ENCODE measurements around the gene ELOA. TPM values are rescaled to one million over a fixed set of nuclear protein-coding genes. Genes with fewer than 3 reads are reported as not detected.

ELOA gene
- total RNA-seq, 4 donors from 2014 or later = 26.3 to 43.7 (median 31.2) TPM

- Histone ChIP-seq H3K27ac (no peak overlapping the region), H3K27me3 (no peaks in the 10 kb centered on the region), H3K36me3 (peaks cover 0 to 71% (median 1%) of the 10 kb centered on the region in 3 donors), H3K4me1 (no peaks in the 10 kb centered on the region), H3K9me3 (no peaks in the 10 kb centered on the region), H3K4me3 (no peak overlapping the region)
- DNase-seq = no peak
- TF ChIP-seq POLR2A (IDR thresholded peaks at IDR 0.05) = no peak
- TF ChIP-seq, protein P1, sequence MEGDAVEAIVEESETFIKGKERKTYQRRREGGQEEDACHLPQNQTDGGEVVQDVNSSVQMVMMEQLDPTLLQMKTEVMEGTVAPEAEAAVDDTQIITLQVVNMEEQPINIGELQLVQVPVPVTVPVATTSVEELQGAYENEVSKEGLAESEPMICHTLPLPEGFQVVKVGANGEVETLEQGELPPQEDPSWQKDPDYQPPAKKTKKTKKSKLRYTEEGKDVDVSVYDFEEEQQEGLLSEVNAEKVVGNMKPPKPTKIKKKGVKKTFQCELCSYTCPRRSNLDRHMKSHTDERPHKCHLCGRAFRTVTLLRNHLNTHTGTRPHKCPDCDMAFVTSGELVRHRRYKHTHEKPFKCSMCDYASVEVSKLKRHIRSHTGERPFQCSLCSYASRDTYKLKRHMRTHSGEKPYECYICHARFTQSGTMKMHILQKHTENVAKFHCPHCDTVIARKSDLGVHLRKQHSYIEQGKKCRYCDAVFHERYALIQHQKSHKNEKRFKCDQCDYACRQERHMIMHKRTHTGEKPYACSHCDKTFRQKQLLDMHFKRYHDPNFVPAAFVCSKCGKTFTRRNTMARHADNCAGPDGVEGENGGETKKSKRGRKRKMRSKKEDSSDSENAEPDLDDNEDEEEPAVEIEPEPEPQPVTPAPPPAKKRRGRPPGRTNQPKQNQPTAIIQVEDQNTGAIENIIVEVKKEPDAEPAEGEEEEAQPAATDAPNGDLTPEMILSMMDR (IDR thresholded peaks at IDR 0.05) = no peak
Measured at GRCh38 chr1:23751815-23752200, 8.5 kb downstream of the ELOA start.

DNA sequence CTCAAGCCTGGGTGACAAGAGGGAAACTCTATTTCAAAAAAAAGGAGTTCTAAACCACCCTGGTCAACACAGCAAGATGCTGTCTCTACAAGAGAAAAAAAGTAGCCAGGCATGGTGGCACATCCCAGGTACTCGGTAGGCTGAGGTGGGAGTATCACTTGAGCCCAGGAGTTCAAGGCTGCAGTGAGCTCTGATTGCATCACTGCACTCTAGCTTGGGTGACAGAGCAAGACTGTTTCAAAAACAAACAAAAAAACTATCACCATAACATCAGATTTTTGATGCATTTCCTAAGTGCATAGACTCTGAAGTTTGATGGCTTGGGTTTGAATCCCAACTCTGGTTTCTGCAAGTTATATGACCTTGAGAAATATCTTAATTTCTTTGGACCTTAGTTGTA is 9.6 kb downstream of the ELOA start:
- H3K4me3 ChIP-seq = no peak overlapping the region
- no peaks in the 10 kb centered on the region for H3K9me3 ChIP-seq
- H3K4me1 ChIP-seq = no peaks in the 10 kb centered on the region
- H3K27me3 ChIP-seq = no peaks in the 10 kb centered on the region
- no peak for DNase-seq
- peaks cover 0 to 81% (median 2%) of the 10 kb centered on the region in 3 donors for H3K36me3 ChIP-seq
- no peak overlapping the region for H3K27ac ChIP-seq
- TF ChIP-seq POLR2A (IDR thresholded peaks at IDR 0.05) = no peak
- TF ChIP-seq, protein P1 (IDR thresholded peaks at IDR 0.05) = no peak

GRCh38 chr1:23756676-23757075 is 13.4 kb downstream of the ELOA start:
- Histone ChIP-seq H3K4me1 (no peaks in the 10 kb centered on the region), H3K4me3 (no peak overlapping the region), H3K36me3 (peaks cover 0 to 98% (median 2%) of the 10 kb centered on the region in 3 donors), H3K9me3 (no peaks in the 10 kb centered on the region), H3K27me3 (no peaks in the 10 kb centered on the region), H3K27ac (no peak overlapping the region)
- TF ChIP-seq POLR2A (IDR thresholded peaks at IDR 0.05) = no peak
- TF ChIP-seq, protein P1 (IDR thresholded peaks at IDR 0.05) = no peak
- peak in 1 of 3 donors; percentile 52 for DNase-seq

GRCh38 chr1:23757812-23758211 is 14.5 kb downstream of the ELOA start:
- H3K4me3 ChIP-seq = no peak overlapping the region
- peak in 1 of 3 donors; percentile 27 for DNase-seq
- H3K27ac ChIP-seq = no peak overlapping the region
- no peaks in the 10 kb centered on the region for H3K4me1 ChIP-seq
- H3K36me3 ChIP-seq = peaks cover 0 to 98% (median 2%) of the 10 kb centered on the region in 3 donors
- no peaks in the 10 kb centered on the region for H3K9me3 ChIP-seq
- TF ChIP-seq, protein P1 (IDR thresholded peaks at IDR 0.05) = no peak
- no peak for TF ChIP-seq POLR2A (IDR thresholded peaks at IDR 0.05)
- no peaks in the 10 kb centered on the region for H3K27me3 ChIP-seq

DNA sequence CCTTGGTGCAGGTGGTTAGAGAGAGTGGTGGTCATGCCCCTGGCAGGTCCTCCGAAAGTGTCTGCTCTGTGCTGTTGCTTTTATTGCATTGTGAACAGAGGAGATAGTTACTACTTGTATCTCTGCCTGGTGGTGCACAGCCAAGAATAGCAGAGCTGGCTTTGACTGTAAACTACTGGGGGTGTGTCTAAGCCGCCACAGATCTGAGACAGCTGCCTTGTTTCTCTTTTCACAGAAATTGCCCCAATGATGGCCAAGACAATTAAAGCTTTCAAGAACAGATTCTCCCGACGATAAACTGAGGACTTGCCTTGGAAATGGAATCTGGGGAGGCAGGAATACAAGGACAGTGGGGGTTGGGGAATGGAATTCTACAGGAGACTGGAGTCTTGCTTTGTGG is 16.0 kb downstream of the ELOA start:
- no peaks in the 10 kb centered on the region for H3K9me3 ChIP-seq
- no peak overlapping the region for H3K4me3 ChIP-seq
- H3K27ac ChIP-seq = no peak overlapping the region
- no peak for DNase-seq
- H3K36me3 ChIP-seq = peaks cover 0 to 91% (median 2%) of the 10 kb centered on the region in 3 donors
- TF ChIP-seq, protein P1 (IDR thresholded peaks at IDR 0.05) = no peak
- TF ChIP-seq POLR2A (IDR thresholded peaks at IDR 0.05) = no peak
- no peaks in the 10 kb centered on the region for H3K27me3 ChIP-seq
- no peaks in the 10 kb centered on the region for H3K4me1 ChIP-seq

DNA sequence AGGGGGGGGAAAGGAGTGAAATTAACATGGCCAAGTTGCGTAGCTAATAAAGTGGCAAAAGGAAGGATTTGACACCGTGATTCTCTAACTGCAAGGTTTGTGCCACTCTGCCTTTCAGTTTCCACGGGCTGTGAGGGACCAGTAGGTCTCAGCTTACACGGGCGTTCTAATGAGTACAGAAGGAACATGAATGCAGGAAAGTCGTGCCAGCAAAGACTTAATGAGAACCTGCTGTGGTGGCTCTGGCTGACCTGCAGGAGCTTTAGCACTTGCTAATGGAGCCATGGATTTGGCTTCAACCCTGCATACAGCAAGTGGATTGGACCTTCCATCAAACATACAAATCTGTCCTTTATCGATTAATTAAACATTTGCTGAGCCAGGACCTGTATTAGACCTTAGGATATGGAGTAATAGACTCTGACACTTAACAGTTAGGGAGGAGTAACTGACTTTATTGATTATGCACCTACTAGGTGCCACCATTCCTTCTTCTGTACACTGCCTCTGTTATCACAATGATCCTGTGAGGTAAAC is 19.8 kb downstream of the ELOA start:
- no peak for DNase-seq
- Histone ChIP-seq H3K9me3 (no peaks in the 10 kb centered on the region), H3K4me3 (no peak overlapping the region), H3K4me1 (no peaks in the 10 kb centered on the region), H3K27me3 (no peaks in the 10 kb centered on the region), H3K36me3 (peaks cover 0 to 61% (median 0%) of the 10 kb centered on the region in 3 donors), H3K27ac (no peak overlapping the region)
- TF ChIP-seq POLR2A (IDR thresholded peaks at IDR 0.05) = no peak
- TF ChIP-seq, protein P1 (IDR thresholded peaks at IDR 0.05) = no peak

Measured in Peyer's patch (tissue), 4 donors.